NCI-H187 treated with DMSO at 0.1 percent for 48 hours (cell line): ENCODE data around the gene TWSG1.
"Not testable (repeated sequence)": the region's sequence is repeated elsewhere in the genome, so short reads cannot be mapped to it uniquely, and the experiment has no call there.

ENCODE experiments used
- DNase-seq: peaks from one replicate; lab custom pipeline; 2025; lab: John Stamatoyannopoulos, UW

TWSG1 gene

DNA sequence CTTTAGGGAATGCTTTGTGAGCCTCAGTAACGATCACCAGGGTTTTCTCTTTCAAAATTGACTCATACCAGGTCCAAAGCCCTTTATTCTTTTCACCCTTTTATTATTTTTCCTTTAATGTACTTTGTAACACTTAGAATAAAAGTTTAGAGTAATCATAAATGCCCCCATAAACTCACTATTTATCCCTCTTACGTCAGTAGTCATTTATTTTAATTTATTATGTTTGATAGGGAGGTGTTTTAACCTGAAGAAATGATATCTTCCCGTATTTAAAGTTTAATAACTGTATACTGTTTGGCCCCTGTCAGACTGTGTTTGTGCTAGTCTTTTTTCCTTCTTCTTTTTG lies 1.1 kb downstream of the TWSG1 start:
- DNase-seq: no peak

- no peak for DNase-seq
Measured at GRCh38 chr18:9336827-9337226, 2.3 kb downstream of the TWSG1 start.

DNA sequence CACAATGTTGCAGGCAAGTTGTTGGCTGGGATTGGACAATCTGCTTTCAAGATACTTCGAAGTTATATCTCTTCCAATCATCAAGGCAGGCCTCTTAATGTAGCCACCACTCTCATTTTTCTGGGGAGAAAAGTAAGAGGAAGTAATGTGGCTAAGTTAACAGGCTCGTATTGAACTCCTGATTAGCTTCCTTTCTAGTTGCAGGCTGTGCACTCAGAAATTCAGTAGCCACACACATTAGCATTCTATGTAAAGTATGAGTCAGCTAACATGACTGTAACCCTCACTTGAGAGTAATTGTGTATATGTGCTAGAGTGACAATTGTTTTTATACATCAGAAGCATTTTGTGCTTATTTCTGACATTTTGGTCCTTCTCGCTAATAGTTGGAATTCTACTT lies 3.3 kb downstream of the TWSG1 start:
- DNase-seq: no peak

- DNase-seq: no peak
Measured at GRCh38 chr18:9340472-9340871, 5.9 kb downstream of the TWSG1 start.

DNA sequence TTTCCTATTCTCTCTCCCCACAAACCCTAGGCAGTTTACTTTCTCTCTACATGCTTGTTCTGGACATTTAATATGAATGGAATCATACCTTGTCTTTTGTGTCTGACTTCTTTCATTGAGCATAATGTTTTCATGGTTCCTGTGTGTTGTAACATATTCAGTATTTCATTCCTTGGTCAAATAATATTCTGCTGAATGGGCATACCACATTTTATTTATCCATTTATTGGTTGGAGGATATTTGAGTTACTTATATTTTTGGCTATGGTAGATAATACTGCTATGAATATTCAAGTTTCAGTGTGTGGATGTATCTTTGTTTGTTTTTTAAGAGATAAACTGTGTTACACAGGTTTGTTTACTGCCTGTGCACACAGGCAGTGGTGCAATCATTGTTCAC lies 9.0 kb downstream of the TWSG1 start:
- DNase-seq: no peak

GRCh38 chr18:9346775-9347174 lies 12.2 kb downstream of the TWSG1 start:
- no peak for DNase-seq

DNA sequence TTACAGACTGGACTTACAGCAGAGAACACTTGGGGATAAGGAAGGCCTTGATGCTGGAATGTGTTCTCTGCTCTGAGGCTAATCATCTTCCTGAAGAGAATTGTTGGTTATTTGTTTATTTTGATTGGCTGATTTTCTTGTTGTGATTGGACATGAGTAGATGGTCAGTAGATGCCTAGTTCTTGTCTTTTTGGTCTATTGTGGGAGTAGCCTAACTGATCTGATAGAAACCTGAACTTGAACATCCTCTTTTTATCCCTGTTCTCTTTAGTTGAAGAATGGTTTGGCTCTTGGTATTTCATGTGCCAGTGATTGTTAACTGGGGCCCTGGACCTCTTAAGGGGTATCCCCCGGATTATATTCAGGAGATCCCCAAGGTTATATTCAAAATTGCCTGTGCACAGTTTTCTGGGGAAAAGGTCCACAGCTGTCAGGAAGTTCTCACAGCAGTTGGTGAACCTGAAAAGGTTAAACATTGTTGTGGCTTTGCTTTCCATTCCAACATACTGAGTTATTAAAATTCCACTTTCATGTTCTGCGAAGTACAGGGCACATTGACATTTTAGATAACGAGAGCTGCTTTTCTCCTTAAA lies 13.6 kb downstream of the TWSG1 start:
- no peak for DNase-seq

DNA sequence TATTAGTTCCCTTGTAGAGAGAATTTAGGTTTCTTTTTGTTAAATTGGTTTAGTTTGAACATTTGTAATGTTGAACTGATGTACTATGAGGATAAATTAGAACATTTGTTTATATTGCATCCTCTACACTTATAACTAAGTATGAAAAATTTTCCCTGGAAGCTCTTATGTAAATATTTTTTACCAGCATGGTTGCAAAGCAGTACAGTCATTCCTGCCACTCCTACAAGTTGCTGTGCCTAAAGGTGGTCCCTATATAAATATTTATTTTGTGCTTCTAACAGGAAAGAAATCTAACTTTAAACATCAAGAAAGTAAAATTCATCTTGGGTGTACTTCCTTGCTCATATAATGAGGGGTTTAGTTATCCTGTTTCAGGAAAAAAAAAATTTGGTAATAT lies 14.2 kb downstream of the TWSG1 start:
- DNase-seq: no peak

DNA sequence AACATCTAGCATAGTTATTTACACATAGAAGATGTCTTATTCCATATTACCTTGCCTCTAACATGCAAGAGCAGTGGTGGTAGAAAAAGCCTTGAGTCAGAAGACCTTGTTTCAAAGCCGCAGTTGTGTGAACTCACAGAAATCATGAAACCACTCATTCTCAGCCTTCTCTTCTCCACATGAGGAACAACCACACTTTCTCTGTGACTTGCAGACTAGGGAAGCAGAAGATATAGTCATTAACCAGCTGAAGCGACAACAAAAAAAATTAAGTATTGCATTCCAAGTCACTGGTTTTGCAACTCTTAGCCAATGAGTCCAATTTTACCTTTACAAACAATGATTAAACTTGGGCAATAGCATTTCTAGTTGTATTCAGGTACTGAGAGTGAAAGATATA lies 19.0 kb downstream of the TWSG1 start:
- DNase-seq: no peak

GRCh38 chr18:9354256-9354655 lies 19.7 kb downstream of the TWSG1 start:
- no peak for DNase-seq

- no peak for DNase-seq
Measured at GRCh38 chr18:9356976-9357375, 22.4 kb downstream of the TWSG1 start.

GRCh38 chr18:9359796-9360195 lies 25.2 kb downstream of the TWSG1 start:
- no peak for DNase-seq

- no peak for DNase-seq
Measured at GRCh38 chr18:9361191-9361590, 26.6 kb downstream of the TWSG1 start.

GRCh38 chr18:9362869-9363268 lies 28.3 kb downstream of the TWSG1 start:
- no peak for DNase-seq

GRCh38 chr18:9364242-9364641 lies 29.7 kb downstream of the TWSG1 start:
- DNase-seq: no peak

DNA sequence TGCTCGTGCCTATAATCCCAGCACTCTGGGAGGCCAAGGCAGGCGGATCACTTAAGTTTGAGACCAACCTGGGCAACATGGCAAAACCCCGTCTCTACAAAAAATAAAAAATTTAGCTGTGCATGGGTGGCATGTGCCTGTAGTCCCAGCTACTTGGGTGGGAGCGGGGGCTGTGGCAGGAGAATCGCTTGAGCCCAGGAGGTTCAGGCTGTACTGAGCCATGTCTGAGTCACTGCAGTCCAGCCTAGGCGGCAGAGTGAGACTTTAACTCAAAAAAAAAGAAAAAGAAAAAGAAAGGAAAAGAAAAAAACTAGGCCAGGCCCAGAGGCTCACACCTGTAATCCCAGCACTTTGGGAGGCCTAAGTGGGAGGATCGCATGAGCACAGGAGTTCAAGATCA lies 30.8 kb downstream of the TWSG1 start:
- no peak for DNase-seq

- DNase-seq: no peak
Measured at GRCh38 chr18:9366126-9366714, 31.6 kb downstream of the TWSG1 start.

GRCh38 chr18:9373254-9373653 lies 38.7 kb downstream of the TWSG1 start:
- not testable (repeated sequence) for DNase-seq

- DNase-seq: no peak
Measured at GRCh38 chr18:9379118-9379517, 44.5 kb downstream of the TWSG1 start.

DNA sequence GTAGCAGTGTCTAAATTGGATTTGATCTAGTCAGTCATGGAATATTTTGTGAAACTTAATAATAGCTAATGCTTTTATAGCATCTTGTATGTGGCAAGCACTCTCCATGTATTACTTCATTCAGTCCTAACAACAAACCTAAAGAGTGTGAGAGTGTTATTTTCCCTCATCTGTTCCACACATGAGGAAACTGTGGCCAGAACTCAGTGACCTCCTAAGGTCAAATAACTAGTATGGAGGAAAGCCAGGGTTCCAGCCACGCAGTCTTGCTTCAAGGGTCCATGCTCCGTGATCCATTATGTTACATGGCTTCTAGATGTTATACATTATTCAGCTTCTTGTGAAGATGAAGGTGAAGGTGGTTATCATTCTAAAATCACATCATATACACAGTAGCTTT lies 45.5 kb downstream of the TWSG1 start:
- no peak for DNase-seq

DNA sequence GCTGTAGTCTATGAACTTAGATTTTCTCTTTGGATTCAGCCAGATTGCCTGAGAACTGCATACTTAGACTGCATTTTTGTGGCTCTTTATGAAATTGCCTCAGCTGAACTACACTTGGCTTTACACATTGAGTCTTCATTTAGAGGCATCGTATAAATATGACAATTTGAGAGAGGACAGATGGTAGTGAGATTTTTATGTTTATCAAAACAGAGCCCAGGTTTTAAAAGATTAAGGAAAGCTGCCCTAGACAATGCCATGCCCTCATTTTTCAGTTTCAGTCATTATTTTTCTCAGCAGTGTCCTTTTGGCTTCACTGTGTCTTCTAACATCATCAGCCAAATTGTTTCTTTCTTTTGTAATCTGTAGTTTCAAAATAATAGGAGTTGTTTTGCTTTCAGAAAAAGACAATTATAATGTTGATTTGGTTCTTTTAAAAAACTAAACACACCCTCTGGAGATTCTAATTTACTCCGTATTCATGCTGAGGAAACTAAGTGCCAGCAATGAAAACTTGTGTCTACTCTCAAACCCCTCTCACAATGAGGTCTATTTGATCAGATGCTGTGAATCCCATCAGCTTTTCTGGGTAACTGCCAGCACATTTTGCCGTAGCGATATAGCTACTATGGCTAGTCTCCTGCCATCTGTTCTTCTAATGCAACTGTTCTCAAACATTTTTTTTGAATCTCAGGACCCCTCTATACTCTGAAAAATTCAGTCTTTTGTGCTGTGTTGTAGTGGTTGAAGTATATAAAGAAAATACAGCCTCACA lies 46.2 kb downstream of the TWSG1 start:
- no peak for DNase-seq

GRCh38 chr18:9386879-9387278 lies 52.3 kb downstream of the TWSG1 start:
- no peak for DNase-seq

DNA sequence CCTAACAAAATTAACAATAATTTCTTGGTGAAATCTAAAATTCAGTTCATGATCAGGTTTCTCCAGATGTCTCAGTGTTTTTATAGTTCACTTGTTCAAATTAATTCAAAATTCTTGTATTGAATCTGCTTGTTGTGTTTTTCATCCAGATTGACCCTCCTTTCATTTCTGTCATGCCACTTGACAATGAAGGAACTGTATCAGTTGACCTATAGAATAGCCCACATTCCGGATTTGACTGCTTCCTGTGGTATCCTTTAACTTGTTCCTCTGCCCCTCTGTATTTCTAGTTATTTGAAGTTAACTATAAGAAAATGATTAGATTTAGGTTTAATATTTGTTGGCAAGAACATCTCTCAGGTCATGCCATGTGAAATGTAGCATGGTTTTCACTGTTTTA lies 53.3 kb downstream of the TWSG1 start:
- no peak for DNase-seq

- DNase-seq: no peak
Measured at GRCh38 chr18:9389706-9390105, 55.1 kb downstream of the TWSG1 start.
